ENCODE measurements around the gene ARID1B.

DNA sequence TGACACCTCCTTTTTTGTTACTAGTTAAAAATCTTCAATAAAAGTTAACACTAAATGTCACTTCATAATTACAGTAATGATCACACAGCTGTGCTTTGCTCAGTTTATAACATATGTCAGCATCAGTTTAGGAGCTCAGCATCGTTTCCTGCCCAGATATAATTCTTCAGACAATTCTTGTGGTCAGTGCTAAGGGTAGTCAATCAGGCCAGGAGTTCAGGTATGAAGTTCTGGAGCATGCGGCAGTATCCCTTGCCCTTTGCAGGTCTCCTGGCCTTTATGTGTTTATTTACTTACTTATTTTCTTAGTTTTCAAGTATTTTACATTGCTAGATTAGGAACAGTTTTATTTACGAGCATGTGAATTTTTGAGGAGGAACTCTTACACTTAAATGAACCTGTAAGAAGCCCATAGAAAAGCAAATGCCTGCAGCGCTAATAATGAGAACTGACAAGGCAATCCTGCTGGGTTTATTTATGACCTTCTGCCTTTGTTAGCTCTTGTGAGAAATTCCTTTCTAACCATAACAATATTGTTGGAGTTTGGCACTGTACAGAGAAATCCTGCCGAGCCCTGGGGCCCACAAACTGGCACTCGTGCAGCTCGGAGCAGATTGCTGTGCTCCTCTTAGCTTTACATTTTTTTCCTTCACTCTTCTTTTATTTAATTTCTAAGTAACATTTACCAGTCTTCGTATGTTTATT is 293.4 kb downstream of the ARID1B start:
- TF ChIP-seq POLR2AphosphoS5 (IDR thresholded peaks at IDR 0.05; ENCODE audit: low read depth, low read length) (no peak), TAF1 (IDR thresholded peaks at IDR 0.05; ENCODE audit: borderline replicate concordance, insufficient read depth, low read length) (no peak), SIN3A (IDR thresholded peaks at IDR 0.05; ENCODE audit: borderline replicate concordance, insufficient read depth, low read length) (no peak), FOXP2 (optimal IDR thresholded peaks at IDR 0.05; ENCODE audit: borderline replicate concordance, extremely low read depth, extremely low read length, insufficient read depth) (no peak)
- TF ChIP-seq, protein P1, sequence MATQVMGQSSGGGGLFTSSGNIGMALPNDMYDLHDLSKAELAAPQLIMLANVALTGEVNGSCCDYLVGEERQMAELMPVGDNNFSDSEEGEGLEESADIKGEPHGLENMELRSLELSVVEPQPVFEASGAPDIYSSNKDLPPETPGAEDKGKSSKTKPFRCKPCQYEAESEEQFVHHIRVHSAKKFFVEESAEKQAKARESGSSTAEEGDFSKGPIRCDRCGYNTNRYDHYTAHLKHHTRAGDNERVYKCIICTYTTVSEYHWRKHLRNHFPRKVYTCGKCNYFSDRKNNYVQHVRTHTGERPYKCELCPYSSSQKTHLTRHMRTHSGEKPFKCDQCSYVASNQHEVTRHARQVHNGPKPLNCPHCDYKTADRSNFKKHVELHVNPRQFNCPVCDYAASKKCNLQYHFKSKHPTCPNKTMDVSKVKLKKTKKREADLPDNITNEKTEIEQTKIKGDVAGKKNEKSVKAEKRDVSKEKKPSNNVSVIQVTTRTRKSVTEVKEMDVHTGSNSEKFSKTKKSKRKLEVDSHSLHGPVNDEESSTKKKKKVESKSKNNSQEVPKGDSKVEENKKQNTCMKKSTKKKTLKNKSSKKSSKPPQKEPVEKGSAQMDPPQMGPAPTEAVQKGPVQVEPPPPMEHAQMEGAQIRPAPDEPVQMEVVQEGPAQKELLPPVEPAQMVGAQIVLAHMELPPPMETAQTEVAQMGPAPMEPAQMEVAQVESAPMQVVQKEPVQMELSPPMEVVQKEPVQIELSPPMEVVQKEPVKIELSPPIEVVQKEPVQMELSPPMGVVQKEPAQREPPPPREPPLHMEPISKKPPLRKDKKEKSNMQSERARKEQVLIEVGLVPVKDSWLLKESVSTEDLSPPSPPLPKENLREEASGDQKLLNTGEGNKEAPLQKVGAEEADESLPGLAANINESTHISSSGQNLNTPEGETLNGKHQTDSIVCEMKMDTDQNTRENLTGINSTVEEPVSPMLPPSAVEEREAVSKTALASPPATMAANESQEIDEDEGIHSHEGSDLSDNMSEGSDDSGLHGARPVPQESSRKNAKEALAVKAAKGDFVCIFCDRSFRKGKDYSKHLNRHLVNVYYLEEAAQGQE (IDR thresholded peaks at IDR 0.05; ENCODE audit: insufficient read depth in 1 of 2, low read depth in 2 of 2, low read length in 2 of 2): no peak
